K562 (cell line): Measurements from ENCODE around the gene KBTBD12. TPM values are rescaled to one million over a fixed set of nuclear protein-coding genes. Genes with fewer than 3 reads are reported as not detected.

ENCODE experiments used
- ATAC-seq: fragments of 200-7000 bp; cut with Tn5 transposase; 3 replicates; pipeline ENCODE4 v1.9.1; 2020; ENCODE audit warnings: moderate library complexity
- BruUV-seq: library from RNA; stranded (reverse); fragments of 400-500 nt; replicated peaks from 2 replicates; lab custom pipeline; 2021; lab: Mats Ljungman, UMichigan
- CTCF ChIA-PET: fragments of 300-600 bp; formaldehyde crosslinking; extraction: SDS; loops from one replicate; lab custom pipeline; 2021; ENCODE audit warnings: low intra/inter-chr PET ratio; lab: Yijun Ruan, JAX
- POLR2A ChIA-PET: fragments of 300-600, 350-650 bp; sonication (Branson Sonifier 250); formaldehyde crosslinking; extraction: SDS; loops from one replicate; lab custom pipeline; 2021; ENCODE audit warnings: antibody characterized with exemption, inconsistent platforms; lab: Yijun Ruan, JAX
- DNase-seq, 4 experiments: peaks; one replicate each; pipeline versions ENCODE4 v3.0.0 to v3.0.0-alpha.2; 2011 to 2018; ENCODE audit warnings: low spot score in 3 of 4, mixed read lengths in 3 of 4; ENCODE audit errors: extremely low read depth in 1 of 4
- FAIRE-seq: peaks from 2 replicates; lab custom pipeline; 2011; peaks lifted over from hg19 to GRCh38; lab: Jason Lieb, UNC
- H2AFZ ChIP-seq: 2 replicates; pipeline ENCODE4 v1.6.0; 2011; ENCODE audit warnings: low read depth, low read length, control low read depth, inconsistent platforms
- H3K27ac ChIP-seq: fragments of 200-600 bp; 3 replicates; pipeline ENCODE4 v1.8.0; 2011; ENCODE audit warnings: low read depth, mild to moderate bottlenecking, control low read depth, inconsistent platforms, low read length, moderate library complexity, mixed read lengths; ENCODE audit errors: extremely low read depth
- H3K27me3 ChIP-seq, 2 experiments: fragments of 300-600 bp in 1 of 2; 2 replicates in 1 of 2; 3 replicates in 1 of 2; pipeline versions ENCODE4 v1.6.0 to v1.8.0; 2011; ENCODE audit warnings: inconsistent platforms in 2 of 2, low read length in 2 of 2, mild to moderate bottlenecking in 1 of 2, mixed read lengths in 1 of 2, moderate library complexity in 1 of 2; ENCODE audit not compliant: control insufficient read depth in 2 of 2, insufficient read depth in 2 of 2
- H3K36me3 ChIP-seq: fragments of 300-600 bp; 3 replicates; pipeline ENCODE4 v1.8.0; 2011; ENCODE audit warnings: mild to moderate bottlenecking, low read length, inconsistent platforms; ENCODE audit not compliant: control insufficient read depth, insufficient read depth
- H3K4me1 ChIP-seq, 2 experiments: fragments of 200-600 bp in 1 of 2; replicated peaks in 1 of 2; 2 replicates in 1 of 2; 3 replicates in 1 of 2; pipeline versions ENCODE4 v1.5.1 to v1.8.0; 2011; ENCODE audit warnings: inconsistent platforms in 2 of 2, low read length in 2 of 2, mild to moderate bottlenecking in 1 of 2, mixed read lengths in 1 of 2, moderate library complexity in 1 of 2; ENCODE audit not compliant: control insufficient read depth in 2 of 2, insufficient read depth in 2 of 2
- H3K4me2 ChIP-seq: 2 replicates; pipeline ENCODE4 v1.6.1; 2011; ENCODE audit warnings: low read length, control low read depth, inconsistent platforms, mixed read lengths; ENCODE audit not compliant: insufficient read depth
- H3K4me3 ChIP-seq: fragments of 200-600 bp; sonication (generic), shearing (Covaris generic); 2 replicates; pipeline ENCODE4 v1.5.1; 2016; ENCODE audit warnings: control low read depth, inconsistent platforms
- H3K79me2 ChIP-seq: fragments of 200-600 bp; 3 replicates; pipeline ENCODE4 v1.8.0; 2011; ENCODE audit warnings: low read length, inconsistent platforms; ENCODE audit not compliant: control insufficient read depth, insufficient read depth
- H3K9ac ChIP-seq, 2 experiments: 2 replicates each; pipeline versions ENCODE4 v1.6.0 to v1.6.1; 2011; ENCODE audit warnings: low read depth in 2 of 2, low read length in 2 of 2, control low read depth in 1 of 2, inconsistent platforms in 1 of 2, mild to moderate bottlenecking in 1 of 2, mixed read lengths in 1 of 2; ENCODE audit not compliant: insufficient read depth in 1 of 2
- H3K9me1 ChIP-seq: one replicate; pipeline ENCODE4 v1.6.0; 2011; ENCODE audit warnings: inconsistent platforms, mild to moderate bottlenecking, low read length, moderate library complexity; ENCODE audit not compliant: control insufficient read depth, insufficient read depth
- H3K9me3 ChIP-seq: replicated peaks from 2 replicates; pipeline ENCODE4 v1.5.1; 2011; ENCODE audit warnings: low read depth, low read length, inconsistent platforms; ENCODE audit not compliant: control insufficient read depth, insufficient read depth
- H4K20me1 ChIP-seq: replicated peaks from 2 replicates; pipeline ENCODE4 v1.6.1; 2011; ENCODE audit warnings: low read length, inconsistent platforms, mixed read lengths; ENCODE audit not compliant: control insufficient read depth, insufficient read depth
- CBFA2T3 ChIP-seq: fragments of 450-650 bp; IDR thresholded peaks from 2 replicates; pipeline ENCODE4 v1.6.1; 2017
- GMEB1 ChIP-seq: fragments of 250-450 bp; sonication (Bioruptor Pico); IDR thresholded peaks from 2 replicates; pipeline ENCODE4 v1.4.0; 2020; ENCODE audit warnings: mild to moderate bottlenecking
- HNRNPL ChIP-seq: fragments of 200-400 bp; formaldehyde crosslinking; IDR thresholded peaks from 2 replicates; pipeline ENCODE4 v1.6.1; 2017; ENCODE audit warnings: low read depth, mild to moderate bottlenecking, low read length
- MAX ChIP-seq: sonication (generic); formaldehyde crosslinking; IDR thresholded peaks from 2 replicates; pipeline ENCODE4 v1.9.0; 2022; ENCODE audit warnings: mild to moderate bottlenecking, missing genetic modification reagents
- NFXL1 ChIP-seq: fragments of 450-650 bp; formaldehyde crosslinking; IDR thresholded peaks from 2 replicates; pipeline ENCODE4 v1.4.0; 2021; ENCODE audit warnings: mild to moderate bottlenecking
- SNAPC5 ChIP-seq: fragments of 250-450 bp; sonication (Bioruptor Pico); IDR thresholded peaks from 2 replicates; pipeline ENCODE4 v1.8.0; 2021; ENCODE audit warnings: moderate library complexity, mild to moderate bottlenecking, inconsistent platforms
- SP2 ChIP-seq: IDR thresholded peaks from 2 replicates; pipeline ENCODE4 v1.6.1; 2011; ENCODE audit warnings: mild to moderate bottlenecking, low read depth, low read length, moderate library complexity; ENCODE audit not compliant: poor library complexity, severe bottlenecking; ENCODE audit errors: extremely low read depth
- SPI1 ChIP-seq: IDR thresholded peaks from 2 replicates; pipeline ENCODE4 v1.6.1; 2011; ENCODE audit warnings: low read depth, low read length, control low read depth, borderline replicate concordance
- ZC3H8 ChIP-seq: fragments of 450-650 bp; IDR thresholded peaks from 2 replicates; pipeline ENCODE4 v1.6.1; 2017
- ZNF277 ChIP-seq: fragments of 250-450 bp; sonication (Bioruptor Pico); IDR thresholded peaks from 2 replicates; pipeline ENCODE4 v1.8.0; 2022; ENCODE audit warnings: inconsistent platforms, mild to moderate bottlenecking, moderate library complexity, borderline replicate concordance
- ZNF398 ChIP-seq: fragments of 250-450 bp; sonication (Bioruptor Pico); IDR thresholded peaks from 2 replicates; pipeline ENCODE4 v1.8.0; 2021; ENCODE audit warnings: moderate library complexity, mild to moderate bottlenecking, inconsistent platforms
- ZNF699 ChIP-seq: fragments of 250-450 bp; sonication (Bioruptor Pico); IDR thresholded peaks from 2 replicates; pipeline ENCODE4 v1.8.0; 2021; ENCODE audit warnings: mild to moderate bottlenecking, moderate library complexity; ENCODE audit not compliant: insufficient replicate concordance
- ZNF717 ChIP-seq: fragments of 250-450 bp; sonication (Bioruptor Pico); IDR thresholded peaks from 2 replicates; pipeline ENCODE4 v1.5.0; 2021
- WGBS: fragments of 100-300 bp; shearing (Covaris generic); methylation state at CpG from one replicate; pipeline ENCODE4 v1.1.6; 2016; ENCODE audit warnings: low coverage, mixed read lengths; ENCODE audit not compliant: insufficient coverage; ENCODE audit errors: missing lambda C conversion rate; 5-methylcytosine and 5-hydroxymethylcytosine counted together
- in situ Hi-C: fragments of 300-500 bp; cut with MboI; formaldehyde crosslinking; loops from 4 replicates; pipeline ENCODE4 v1.15.0; 2018; ENCODE audit warnings: inconsistent platforms, mixed read lengths
- intact Hi-C: fragments of 100-400 bp; cut with micrococcal nuclease; formaldehyde crosslinking; loops from 2 replicates; pipeline ENCODE4 v1.14.2; 2022
- polyA plus RNA-seq, 8 experiments: library from polyadenylated mRNA; depleted of rRNA in 4 of 8; stranded (reverse) in 5 of 8; unstranded in 3 of 8; fragments of >200 nt; fragmentation: Nextera tagmentation in 2 of 8; fragmentation: Illumina TruSeq in 1 of 8; extraction: Ambion mirVana in 2 of 8; extraction: Trizol in 1 of 8; gene quantifications; 2 replicates each; pipeline versions ENCODE4 v1.2.1 to v1.2.3, GENCODE V29; 2011 to 2014; ENCODE audit warnings: inconsistent platforms in 1 of 8, missing spikeins in 1 of 8
- total RNA-seq, 7 experiments: library from RNA; depleted of rRNA in 6 of 7; stranded (reverse); fragments of >200 nt in 6 of 7; fragmentation: Illumina TruSeq in 2 of 7; extraction: Trizol in 2 of 7; gene quantifications; 2 replicates each; pipeline versions ENCODE4 v1.2.1 to v1.2.3, GENCODE V29; 2011 to 2021; ENCODE audit warnings: low replicate concordance in 1 of 7

KBTBD12 gene
- total and polyA plus RNA-seq, 9 of the 15 experiments (the other 6 are each of a cell fraction or from before 2014, with no cell fraction given): not detected

- in situ Hi-C loops: no loop called here
These were observed 46.1 kb downstream of the KBTBD12 start for GRCh38 chr3:127961124-127961523.

More at GRCh38 chr3:127961124-127961523, 46.1 kb downstream of the KBTBD12 start:
- no peaks in the 10 kb centered on the region for H3K4me1 ChIP-seq
- peaks cover 0 to 7% of the 10 kb centered on the region in 2 experiments; a peak in 3 of 5 replicates for H3K27me3 ChIP-seq
- ATAC-seq: no peak
- H3K4me2 ChIP-seq: no peak overlapping the region
- WGBS: 0% methylated on average over 5 of the region's 5 CpGs
- H3K9me1 ChIP-seq: no peaks in the 10 kb centered on the region
- H3K79me2 ChIP-seq: no peaks in the 10 kb centered on the region
- H3K9ac ChIP-seq: no peak overlapping the region
- H3K36me3 ChIP-seq: no peaks in the 10 kb centered on the region
- no peak for DNase-seq
- BruUV-seq: no TSS peak
- ChIA-PET POLR2A (no interaction called here), CTCF (no interaction called here)
- no peak for FAIRE-seq
- TF ChIP-seq NFXL1 (CRISPR knock-in tag): no peak
- TF ChIP-seq MAX (CRISPR knock-in tag): no peak
- TF ChIP-seq ZC3H8: no peak
- TF ChIP-seq ZNF717: no peak
- no peak for TF ChIP-seq SP2
- no peak for TF ChIP-seq ZNF277 (CRISPR knock-in tag)
- TF ChIP-seq GMEB1 (CRISPR knock-in tag): no peak
- no peak for TF ChIP-seq ZNF699 (CRISPR knock-in tag)
- no peak for TF ChIP-seq ZNF398 (CRISPR knock-in tag)
- no peak for TF ChIP-seq SNAPC5 (CRISPR knock-in tag)
- TF ChIP-seq CBFA2T3: no peak
- no peak for TF ChIP-seq SPI1
- TF ChIP-seq HNRNPL: no peak
- H4K20me1 ChIP-seq: no peaks in the 10 kb centered on the region
- H2AFZ ChIP-seq: no peak overlapping the region
- no peaks in the 10 kb centered on the region for H3K9me3 ChIP-seq
- no peak overlapping the region for H3K27ac ChIP-seq
- intact Hi-C loops: loop anchor here (10.0 kb wide), 2 partner anchors 276 to 386 kb away; no protein-coding TSS in a partner anchor
- no peak overlapping the region for H3K4me3 ChIP-seq
